ENCODE data around the gene RNF149. TPM values are rescaled to one million over a fixed set of nuclear protein-coding genes. Genes with fewer than 3 reads are reported as not detected.

The RNF149 gene
- total and polyA plus RNA-seq, 9 of the 15 experiments (the other 6 are each of a cell fraction or from before 2014, with no cell fraction given): 9.0 to 31.5 (median 22.8) TPM

DNA sequence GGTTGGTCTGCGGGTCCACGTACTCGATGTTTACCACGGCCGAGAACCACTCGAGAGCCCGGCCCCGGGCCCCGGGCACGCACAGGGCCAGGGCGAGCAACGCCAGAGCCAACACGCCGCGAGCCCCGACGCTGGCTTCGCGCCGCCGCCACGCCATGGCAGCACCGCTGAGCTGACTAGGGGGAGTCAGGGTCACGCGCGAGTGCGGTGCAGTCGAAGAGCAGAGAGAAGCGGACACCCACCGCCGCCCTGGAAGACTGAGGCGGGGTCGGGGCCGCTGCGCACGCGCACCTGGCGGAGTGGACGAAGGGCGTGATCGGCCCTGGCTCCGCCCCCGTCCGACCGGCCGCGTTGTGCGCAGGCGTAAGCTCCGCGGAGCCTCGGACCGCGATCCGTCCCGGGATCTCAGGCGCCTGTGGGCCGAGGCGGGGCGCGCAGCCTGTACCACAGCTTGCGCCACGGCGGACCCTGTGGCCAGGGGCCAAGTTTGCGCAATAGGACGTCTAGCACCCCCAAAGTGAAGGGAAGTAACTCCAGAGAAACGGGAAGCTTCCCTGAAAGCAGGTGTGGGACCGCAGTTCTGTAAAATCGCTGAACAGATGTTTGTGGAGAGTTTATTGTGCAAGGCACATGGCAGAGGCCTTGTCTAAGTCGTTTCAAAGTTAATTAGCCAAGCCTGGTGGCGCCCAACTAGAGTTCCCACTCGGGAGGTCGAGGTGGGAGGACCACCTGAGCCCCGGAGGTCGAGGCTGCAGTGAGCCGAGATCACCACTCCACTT lies at the start of gene RNF149 (continued):
- peak; percentile 28 for TF ChIP-seq DACH1 (IDR thresholded peaks at IDR 0.05; ENCODE audit: partially characterized antibody)
- TF ChIP-seq, protein P1, sequence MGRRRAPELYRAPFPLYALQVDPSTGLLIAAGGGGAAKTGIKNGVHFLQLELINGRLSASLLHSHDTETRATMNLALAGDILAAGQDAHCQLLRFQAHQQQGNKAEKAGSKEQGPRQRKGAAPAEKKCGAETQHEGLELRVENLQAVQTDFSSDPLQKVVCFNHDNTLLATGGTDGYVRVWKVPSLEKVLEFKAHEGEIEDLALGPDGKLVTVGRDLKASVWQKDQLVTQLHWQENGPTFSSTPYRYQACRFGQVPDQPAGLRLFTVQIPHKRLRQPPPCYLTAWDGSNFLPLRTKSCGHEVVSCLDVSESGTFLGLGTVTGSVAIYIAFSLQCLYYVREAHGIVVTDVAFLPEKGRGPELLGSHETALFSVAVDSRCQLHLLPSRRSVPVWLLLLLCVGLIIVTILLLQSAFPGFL (CRISPR knock-in tag; IDR thresholded peaks at IDR 0.05): no peak
- no peak for TF ChIP-seq HNRNPLL (IDR thresholded peaks at IDR 0.05; ENCODE audit: low read depth, low read length, poor library complexity, severe bottlenecking)
- TF ChIP-seq TAF1 (IDR thresholded peaks at IDR 0.05; ENCODE audit: control insufficient read depth, extremely low read depth, insufficient read depth, low read length, severe bottlenecking): peak; percentile 81
- TF ChIP-seq, protein P2, sequence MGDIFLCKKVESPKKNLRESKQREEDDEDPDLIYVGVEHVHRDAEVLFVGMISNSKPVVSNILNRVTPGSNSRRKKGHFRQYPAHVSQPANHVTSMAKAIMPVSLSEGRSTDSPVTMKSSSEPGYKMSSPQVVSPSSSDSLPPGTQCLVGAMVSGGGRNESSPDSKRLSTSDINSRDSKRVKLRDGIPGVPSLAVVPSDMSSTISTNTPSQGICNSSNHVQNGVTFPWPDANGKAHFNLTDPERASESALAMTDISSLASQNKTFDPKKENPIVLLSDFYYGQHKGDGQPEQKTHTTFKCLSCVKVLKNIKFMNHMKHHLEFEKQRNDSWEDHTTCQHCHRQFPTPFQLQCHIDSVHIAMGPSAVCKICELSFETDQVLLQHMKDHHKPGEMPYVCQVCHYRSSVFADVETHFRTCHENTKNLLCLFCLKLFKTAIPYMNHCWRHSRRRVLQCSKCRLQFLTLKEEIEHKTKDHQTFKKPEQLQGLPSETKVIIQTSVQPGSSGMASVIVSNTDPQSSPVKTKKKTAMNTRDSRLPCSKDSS (IDR thresholded peaks at IDR 0.05; ENCODE audit: low read depth, partially characterized antibody): no peak
- no peak for TF ChIP-seq CBX5 (IDR thresholded peaks at IDR 0.05; ENCODE audit: borderline replicate concordance, low read depth)
- TF ChIP-seq RFX5 (IDR thresholded peaks at IDR 0.05; ENCODE audit: low read depth, low read length): no peak
- TF ChIP-seq ELF2 (CRISPR knock-in tag; IDR thresholded peaks at IDR 0.05): no peak
- TF ChIP-seq, protein P3, sequence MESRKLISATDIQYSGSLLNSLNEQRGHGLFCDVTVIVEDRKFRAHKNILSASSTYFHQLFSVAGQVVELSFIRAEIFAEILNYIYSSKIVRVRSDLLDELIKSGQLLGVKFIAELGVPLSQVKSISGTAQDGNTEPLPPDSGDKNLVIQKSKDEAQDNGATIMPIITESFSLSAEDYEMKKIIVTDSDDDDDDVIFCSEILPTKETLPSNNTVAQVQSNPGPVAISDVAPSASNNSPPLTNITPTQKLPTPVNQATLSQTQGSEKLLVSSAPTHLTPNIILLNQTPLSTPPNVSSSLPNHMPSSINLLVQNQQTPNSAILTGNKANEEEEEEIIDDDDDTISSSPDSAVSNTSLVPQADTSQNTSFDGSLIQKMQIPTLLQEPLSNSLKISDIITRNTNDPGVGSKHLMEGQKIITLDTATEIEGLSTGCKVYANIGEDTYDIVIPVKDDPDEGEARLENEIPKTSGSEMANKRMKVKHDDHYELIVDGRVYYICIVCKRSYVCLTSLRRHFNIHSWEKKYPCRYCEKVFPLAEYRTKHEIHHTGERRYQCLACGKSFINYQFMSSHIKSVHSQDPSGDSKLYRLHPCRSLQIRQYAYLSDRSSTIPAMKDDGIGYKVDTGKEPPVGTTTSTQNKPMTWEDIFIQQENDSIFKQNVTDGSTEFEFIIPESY (CRISPR knock-in tag; IDR thresholded peaks at IDR 0.05): peak; percentile 53
- TF ChIP-seq, protein P4, sequence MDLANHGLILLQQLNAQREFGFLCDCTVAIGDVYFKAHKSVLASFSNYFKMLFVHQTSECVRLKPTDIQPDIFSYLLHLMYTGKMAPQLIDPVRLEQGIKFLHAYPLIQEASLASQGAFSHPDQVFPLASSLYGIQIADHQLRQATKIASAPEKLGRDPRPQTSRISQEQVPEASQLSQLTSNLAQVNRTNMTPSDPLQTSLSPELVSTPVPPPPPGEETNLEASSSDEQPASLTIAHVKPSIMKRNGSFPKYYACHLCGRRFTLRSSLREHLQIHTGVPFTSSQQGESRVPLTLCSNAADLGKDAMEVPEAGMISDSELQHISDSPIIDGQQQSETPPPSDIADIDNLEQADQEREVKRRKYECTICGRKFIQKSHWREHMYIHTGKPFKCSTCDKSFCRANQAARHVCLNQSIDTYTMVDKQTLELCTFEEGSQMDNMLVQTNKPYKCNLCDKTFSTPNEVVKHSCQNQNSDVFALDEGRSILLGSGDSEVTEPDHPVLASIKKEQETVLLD (IDR thresholded peaks at IDR 0.05): peak; percentile 93
- TF ChIP-seq ERF (CRISPR knock-in tag; IDR thresholded peaks at IDR 0.05): no peak
- TF ChIP-seq ASH1L (IDR thresholded peaks at IDR 0.05; ENCODE audit: borderline replicate concordance, low read depth, partially characterized antibody): no peak
